HG02970 (cell line): ENCODE measurements around the gene ZXDC.

Source experiments
- ATAC-seq: cut with Tn5 transposase; IDR thresholded peaks from one replicate; pipeline ENCODE4 v1.9.1; 2021; ENCODE audit warnings: mild to moderate bottlenecking, moderate library complexity, moderate number of reproducible peaks; ENCODE audit not compliant: unreplicated experiment, low FRiP score

Gene ZXDC

DNA sequence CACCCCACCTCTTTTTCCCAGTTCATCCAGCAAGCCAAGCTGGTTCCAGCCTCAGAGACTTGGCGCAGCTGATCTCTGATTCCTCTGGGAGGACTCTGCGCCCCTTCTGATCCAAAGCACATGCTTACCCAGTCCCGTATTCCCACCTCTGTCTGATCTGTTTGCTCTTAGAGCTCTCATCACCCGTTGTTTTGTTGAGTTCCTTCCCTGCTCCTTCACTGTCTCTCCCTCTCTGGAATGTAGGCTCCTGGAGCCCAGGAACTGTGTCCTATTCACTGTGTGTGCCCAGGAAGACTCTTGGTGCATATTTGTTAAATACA, 1.3 kb upstream of the ZXDC start:
- no peak for ATAC-seq

DNA sequence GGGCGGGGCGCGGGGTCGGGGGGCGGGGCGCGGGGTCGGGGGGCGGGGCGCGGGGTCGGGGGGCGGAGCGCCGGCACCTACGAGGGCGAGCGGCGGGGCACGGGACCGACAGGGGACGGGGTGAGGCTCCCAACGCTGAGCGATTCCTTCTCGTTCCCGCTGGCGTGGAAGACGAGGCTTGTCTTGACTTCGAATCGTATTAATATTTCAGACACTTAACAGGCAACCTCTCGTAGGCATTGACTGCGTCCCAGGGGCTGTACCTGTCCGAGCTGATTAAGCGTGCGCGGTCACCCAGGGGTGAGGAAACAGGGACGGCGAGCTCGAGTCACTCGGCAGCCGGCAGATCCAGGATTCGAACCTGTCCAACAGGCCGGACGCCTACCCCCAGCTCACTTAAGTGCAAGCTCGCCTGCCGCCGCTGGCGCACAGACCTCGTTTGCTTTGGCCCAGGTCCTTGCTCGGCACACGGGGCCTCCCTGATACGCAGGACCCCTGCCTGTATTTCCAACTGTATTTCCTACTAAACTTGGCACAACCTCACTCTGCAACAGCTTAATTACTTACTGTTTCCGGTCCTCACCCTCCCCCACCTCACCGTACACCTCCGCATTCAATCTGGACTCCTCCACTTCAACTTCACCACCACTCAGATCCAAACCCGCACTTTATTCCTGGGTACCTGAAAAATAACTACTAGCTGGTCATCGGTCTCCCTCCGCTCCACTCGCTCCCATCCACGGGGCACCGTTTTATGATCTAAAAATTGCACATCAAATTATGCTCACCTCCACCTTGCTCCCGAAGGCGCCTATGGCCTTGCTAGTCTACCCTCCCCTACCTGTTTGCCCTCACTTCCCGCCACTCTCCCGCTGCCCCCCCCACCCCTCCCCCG, 722 bp upstream of the ZXDC start:
- peak; percentile 21 for ATAC-seq

DNA sequence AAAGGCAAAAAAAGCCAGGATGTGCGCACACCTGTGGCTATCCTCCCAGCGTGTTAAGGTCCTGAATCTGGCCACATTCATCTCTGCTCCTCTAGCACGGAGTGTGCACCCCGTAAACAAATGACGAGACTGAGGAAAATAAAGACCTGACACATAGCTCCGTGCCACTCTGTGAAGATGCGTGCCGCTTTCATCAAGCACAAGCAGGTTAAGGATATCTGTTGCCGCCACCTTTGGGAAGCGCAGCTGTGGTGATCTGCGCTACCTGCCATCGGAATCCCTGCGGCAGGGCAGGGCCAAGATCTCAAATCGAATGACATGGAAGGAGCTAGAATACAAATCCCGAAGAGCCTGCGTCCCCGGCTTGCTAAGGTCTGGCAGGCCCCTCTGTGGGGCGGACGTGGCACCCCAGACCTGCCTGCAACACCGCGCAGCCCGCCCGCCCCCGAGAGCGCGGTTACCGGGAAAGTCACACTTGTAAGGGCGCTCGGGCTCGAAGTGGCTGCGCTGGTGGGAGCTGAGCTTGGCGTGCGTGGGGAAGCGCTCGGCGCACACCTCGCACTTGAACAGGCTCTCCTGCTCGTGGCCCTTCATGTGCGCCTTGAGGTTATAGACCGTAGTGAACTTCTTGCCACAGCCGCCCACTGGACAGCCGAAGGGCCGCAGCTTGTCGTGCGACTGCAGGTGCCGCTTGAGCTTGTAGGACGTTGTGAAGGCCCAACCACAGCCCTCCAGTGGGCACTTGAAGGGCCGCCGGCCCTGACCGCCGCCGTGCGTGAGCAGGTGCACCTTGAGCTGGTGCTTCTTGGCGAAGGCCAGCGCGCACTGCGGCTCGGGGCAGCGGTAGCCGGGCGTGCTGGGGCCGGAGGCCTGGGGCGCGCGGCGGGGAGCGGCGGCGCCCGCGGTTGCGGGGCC, 936 bp downstream of the ZXDC start:
- ATAC-seq, result peak; percentile 17

DNA sequence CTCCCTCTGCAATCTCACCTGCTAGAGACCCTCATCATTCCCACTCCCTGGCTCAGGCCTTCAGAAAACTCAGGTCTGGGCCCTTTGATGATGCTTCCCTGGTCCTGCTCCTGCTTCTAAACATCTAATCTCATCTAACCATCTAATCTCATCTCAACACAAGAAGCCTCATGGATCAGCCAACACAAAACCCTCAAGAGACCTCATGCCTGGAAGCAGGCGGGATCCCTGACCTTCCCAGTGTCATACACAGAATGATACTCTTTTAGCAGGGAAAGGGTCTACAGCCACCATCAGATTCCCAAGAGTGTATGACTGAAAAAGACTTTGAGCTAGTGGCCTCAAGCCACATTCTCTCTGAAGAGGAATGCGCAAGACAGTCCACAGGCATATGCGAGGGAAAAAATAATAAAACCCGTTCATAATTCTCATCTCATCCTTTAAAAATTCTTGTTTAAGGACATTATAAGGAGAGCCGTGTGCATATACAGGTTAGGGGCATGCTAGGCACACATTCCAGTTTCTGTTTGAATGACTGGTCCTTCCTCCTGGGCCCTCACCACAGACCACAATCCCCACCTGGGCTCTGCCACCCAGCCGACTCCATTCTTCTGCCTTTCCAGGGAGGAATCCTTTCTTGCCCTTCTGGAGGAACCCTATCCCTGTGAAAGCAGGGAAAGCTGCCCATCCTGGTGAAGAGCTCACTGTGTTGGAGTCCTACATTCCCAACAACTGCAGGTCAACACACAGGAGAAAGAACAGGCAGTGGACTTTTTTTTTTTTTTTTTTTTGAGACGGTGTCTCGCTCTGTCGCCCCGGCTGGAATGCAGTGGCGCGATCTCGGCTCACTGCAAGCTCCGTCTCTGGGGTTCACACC, 2.2 kb downstream of the ZXDC start:
- ATAC-seq, result no peak

DNA sequence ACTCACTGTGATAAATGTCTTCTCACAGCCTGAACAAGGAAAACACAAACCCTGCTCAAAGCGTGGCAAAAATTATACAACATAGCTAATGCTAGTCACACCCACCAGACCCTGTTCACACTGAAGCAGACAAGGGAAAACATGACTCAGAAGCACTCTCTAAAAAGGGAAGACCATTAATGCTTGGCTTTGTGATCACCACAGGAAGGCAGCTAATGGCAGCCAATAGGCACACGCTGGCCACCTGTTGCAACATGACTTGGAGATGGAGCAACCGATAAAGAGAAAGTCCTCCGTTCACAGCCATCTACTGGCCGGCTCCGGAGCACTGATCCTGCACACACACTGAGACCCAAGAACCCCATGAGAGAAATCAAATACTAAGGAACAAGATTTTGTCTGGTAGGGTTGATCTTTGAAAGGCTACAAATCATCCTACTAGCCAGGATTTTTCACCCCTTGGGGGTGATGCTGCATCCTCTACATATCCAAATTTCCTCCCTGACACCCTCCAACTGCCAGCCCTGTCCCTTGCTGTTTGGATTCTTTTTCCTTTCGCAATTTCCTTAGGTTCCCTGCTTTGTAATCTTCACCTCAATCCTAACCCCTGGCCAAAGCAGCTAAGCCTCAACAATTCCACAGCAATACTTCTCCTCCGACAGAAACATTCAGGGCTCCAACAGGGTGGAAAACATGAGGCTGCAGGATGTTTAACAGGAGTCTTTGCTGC, 3.2 kb downstream of the ZXDC start:
- ATAC-seq, result no peak

DNA sequence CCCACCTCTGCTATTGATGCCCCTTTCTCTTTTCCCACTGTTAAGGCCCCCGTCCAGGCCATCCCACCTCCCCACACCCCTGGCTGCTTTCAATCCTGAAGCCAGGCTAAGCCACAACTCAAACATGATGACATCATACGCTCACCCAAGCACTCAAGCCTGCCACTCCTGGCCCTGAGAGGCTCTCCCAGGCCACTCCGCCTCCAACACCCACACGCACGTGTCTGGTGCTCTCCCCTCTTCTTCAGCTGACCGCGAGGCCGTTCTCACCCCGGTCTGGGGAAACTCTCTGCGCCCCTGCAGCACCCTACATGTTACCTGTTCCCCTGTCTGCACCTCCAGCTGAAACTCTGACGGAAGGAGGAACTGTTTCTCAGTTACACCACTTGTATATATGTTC, 6.2 kb downstream of the ZXDC start:
- ATAC-seq, result no peak

DNA sequence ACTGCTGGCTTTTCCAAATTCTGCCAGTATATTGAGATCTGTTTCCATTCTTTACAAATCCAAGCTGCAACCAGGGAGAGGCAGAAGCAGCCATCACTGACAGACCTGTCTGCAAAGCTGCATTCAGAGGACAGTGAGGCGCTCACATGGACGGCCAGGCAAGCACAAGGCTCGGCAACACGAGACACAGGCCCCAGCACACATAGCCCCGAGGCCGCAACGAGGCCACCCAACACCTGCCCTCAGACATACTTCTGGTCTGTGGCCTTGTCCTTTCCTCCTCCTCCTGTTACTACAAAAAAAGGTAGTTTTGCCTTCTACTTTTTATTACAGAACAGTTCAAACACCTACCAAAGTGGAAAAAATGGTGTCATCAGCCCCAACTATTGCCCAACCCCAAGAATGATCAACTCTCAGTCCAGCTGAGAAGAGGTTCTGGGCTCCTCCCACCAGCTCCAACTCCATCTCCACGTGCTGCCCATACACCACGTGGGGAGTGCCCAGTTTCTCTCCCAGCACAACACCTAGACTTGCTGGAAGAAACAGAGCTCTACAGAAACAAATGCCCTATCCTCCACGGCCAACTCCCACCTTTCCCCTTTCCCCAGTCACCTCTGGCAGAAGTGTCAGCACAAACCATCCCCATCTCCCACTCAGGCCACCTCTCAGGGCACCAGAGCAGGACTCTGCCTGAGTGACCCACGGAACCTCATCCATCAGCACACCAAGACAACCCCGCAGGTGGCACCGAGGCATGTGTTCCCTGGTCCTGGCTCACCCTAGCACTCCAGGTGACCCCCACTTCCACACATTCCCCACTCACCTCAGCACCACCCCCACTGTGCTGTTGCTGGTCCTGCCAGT, 7.4 kb downstream of the ZXDC start:
- no peak for ATAC-seq

DNA sequence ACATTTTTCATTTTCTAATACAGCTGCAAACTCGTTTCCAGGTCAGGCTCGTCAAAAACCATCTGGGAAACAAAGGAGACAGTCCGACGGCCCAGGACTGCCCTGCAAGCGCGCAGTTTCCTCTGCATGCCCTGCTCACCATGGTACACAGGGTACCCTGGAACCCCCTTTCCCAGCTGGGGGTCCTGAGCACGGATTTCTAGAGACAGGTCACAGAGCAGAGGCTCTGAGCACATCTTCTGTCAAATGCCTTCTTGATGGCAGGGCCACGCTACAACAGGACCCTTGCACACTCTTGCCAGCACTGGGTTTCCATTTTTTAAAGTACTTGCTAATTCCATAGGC, 8.1 kb downstream of the ZXDC start:
- ATAC-seq, result no peak

DNA sequence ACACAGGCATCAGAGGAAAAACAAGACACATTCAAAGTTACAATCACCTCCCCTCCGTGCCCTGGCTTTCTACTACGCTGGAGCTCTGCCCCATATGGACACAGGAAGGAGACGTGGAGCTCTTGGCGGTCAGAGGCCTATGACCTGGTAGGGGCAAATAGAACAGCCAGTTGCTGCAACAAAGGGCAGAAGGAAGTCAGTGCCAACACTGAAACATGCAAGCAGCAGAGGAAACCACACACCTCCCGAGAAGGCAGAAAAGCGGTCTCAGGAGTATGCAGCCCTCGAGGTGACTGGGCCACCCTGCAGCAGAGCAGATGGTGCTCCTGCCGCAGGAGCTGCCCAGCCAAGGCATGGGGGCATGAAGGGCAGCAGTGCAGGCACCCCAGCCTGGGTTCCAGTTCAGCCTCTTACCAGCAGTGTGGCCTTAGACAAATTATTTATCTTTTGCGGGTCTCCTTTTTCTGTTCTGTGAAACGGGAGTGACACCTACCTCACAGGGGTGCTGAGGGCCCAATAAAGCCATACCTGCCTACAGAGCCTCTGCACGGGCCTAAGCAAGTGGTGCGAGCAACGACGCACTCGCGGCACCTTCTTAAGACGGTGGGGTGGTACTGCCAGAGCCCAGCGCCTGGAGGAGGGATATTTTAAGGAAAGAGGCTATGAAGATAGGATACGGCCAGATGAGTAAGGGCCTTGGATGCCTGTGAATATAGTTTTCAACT, 8.6 kb downstream of the ZXDC start:
- ATAC-seq, result no peak

DNA sequence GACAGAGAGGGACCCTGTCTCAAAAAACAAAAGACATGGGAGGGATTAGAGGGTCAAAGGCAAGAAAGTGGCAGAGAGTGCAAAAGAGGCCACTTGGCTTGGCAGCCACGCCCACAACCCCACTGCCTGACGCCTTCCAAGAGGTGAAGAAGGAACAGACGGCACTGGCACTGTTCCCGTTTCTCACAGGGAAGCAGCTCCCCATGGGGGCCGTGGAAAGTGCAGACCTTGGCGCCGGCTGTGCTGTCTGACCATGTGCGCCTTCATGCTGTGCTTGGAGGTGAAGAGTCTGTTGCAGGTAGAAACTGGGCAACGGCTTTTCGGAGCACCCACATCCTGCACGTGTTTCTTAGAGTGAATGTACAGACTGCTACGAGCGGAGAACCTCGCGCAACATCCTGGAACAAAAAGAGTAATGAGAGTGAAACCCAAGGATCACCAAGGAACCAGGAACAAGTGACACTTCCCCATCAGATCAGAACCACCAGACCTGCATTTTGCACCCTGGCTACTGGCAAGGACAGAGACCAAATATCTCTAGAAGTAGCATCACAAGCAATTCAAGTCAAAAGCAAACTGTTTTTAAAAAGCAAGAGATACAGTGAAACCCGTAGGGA, 9.7 kb downstream of the ZXDC start:
- no peak for ATAC-seq

DNA sequence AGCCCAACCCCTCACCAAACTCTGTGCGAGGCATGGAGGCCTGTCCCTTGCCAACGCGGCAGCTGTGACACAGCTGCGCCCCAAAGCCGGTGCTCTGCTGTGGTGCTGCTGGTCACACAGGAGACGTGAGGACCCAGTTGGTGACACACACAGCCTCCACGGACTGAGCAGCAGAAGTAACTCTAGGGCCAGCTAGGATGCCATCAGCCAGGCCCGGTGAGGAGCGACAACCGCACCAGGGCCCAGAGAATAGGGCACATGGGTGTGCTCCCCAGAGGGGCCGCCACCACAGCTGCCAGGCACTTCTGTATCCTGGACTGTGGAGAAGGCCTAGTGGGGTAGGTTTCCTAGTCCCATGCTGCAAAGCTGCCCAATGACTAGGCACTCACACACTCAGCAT, 10.7 kb downstream of the ZXDC start:
- ATAC-seq, result no peak

DNA sequence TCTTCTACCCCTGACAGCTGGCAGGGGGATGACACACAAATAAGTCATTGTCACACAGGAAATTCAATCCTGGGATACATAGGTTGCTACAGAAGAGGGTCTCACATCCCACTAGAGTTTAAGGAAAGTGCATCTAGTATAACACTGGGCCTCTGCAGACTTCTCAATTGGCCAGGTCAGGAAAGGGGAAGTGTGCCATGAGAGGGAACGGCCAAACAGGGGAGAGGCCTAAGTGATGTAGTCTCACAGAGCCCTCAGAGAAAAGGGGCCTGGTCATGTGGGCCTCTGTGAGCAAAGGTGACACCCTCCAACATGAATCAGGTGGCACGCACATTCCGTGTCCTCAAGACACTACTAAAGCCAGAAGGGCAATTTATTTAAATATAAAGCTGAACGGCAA, 11.2 kb downstream of the ZXDC start:
- no peak for ATAC-seq

DNA sequence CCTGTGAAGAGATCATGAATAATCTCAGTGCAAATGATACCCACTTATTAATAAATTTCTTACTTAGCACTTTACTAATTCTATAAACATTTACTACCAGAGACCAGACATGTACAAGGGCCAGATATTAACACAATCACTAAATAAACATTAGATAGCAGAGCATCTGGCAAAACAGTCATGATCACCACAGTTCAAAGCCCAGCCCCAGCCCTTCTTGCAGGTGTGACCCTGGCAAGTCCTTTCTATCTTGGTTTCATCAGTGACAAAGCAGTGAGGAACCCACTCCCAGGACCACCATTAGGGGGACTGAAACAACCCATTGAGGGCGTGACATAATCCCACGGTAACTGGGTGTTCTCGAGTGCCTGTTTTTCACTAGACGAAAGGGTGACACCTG, 11.6 kb downstream of the ZXDC start:
- no peak for ATAC-seq

DNA sequence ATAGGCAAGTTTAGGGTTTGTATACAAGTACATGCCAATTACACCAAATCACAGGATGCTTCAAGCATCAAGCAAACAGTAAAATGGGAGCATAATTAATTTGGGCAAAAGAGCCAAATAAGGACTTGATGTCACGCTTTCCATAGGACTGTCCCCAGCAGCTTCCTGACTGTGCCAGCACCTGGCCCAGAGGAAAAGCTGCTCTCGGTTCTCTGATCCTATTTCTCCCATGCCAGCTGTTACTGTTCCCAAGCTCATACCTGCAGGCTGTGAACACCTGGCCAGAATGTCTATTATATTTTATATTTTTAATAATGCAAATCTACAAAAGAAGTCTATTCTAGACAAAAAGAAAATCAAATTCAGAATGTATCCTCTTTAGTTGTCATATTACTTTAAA, 12.2 kb downstream of the ZXDC start:
- no peak for ATAC-seq

DNA sequence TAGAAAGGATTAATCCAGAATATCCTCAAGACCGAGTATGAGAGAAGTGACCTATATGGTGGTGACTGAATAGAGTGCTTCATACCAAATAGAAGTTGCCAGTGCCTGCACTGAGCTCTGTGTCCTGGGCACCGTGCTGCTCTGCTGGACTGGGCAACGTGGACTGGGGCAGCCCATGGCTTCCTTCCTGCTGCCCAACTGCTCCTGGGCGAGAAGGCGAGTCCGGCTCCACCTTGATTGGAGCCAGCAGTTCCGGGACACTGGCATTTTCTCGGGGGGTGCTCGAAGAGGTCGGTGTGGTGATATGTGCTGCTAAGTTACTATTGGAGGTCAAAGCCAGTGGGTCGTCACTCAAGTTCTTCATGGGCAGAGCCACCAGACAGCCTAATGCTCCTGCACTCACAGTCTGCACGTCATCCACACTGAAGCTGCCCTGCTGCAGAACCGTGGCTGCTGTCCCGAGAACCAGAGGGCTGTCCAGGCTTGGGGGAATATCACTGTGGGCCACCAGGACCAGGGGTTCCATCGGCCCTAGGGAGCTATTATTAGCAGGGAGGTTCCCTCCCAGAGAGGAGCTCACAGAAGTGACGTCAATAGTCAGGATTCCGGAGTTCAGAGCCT, 14.1 kb downstream of the ZXDC start:
- no peak for ATAC-seq

DNA sequence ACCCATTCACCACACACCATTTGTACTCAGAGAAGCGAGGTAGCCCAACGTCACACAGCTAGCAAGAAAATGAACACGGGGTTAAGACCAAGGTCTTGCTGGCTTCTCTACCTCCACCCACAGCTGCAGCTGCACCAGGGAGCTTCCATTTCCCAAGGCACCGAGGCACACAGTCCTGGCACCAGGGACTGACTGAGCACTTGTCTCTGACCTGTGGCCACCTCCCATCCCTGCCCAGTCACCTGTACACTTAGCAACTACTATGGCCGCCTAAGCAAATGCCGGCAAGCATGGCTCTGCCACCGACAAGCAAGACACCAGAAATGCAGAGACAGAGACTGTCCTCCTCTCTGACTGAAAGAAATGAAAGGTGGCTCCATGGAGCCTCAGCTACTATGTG, 15.3 kb downstream of the ZXDC start:
- no peak for ATAC-seq

DNA sequence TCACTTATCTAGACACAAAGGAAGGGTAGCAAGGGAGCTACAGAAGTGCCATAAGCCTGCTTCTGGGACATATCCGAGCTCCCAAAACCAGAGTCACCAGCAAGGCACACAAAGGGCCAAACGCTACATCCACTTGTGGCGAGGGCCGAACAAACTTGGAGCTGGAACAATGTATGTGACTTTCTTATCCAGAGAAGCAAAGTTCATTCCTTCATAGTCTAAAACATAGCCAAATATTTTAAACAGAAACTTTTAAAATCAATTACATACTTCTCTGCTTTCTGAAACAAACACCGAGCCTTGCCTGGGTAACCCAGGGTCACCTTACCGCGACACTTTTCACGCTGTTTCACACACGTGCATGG, 15.9 kb downstream of the ZXDC start:
- ATAC-seq, result no peak
